K562 (cell line): Measurements from ENCODE around the gene GATC. TPM values are rescaled to one million over a fixed set of nuclear protein-coding genes. Genes with fewer than 3 reads are reported as not detected.

Experiments used
- ADNP ChIP-seq: fragments of 200-800 bp; sonication (Bioruptor generic); IDR thresholded peaks from 2 replicates; pipeline ENCODE4 v1.6.1; 2016; ENCODE audit warnings: missing genetic modification characterization, missing compliant biosample characterization
- ATF4 ChIP-seq: fragments of 450-650 bp; formaldehyde crosslinking; IDR thresholded peaks from 2 replicates; pipeline ENCODE4 v1.4.0; 2022; ENCODE audit warnings: mild to moderate bottlenecking, moderate library complexity
- ELF2 ChIP-seq: fragments of 250-450 bp; sonication (Bioruptor Pico); IDR thresholded peaks from 2 replicates; pipeline ENCODE4 v1.5.0; 2021; ENCODE audit warnings: mild to moderate bottlenecking
- ETV6 ChIP-seq, 3 experiments: fragments of 150-350 bp in 1 of 3; sonication (generic) in 1 of 3; formaldehyde crosslinking in 1 of 3; IDR thresholded peaks; 2 replicates each; pipeline versions ENCODE4 v1.6.1 to v1.8.0; 2014 to 2022; ENCODE audit warnings: borderline replicate concordance in 2 of 3, low read depth in 2 of 3, antibody characterized with exemption in 1 of 3, low read length in 1 of 3, mild to moderate bottlenecking in 1 of 3, missing genetic modification reagents in 1 of 3
- KDM5B ChIP-seq: fragments of 200-600 bp; sonication (generic); IDR thresholded peaks from 2 replicates; pipeline ENCODE4 v1.6.1; 2012; ENCODE audit warnings: low read depth, mild to moderate bottlenecking, moderate library complexity, low read length, control low read depth, inconsistent platforms; ENCODE audit not compliant: insufficient replicate concordance
- NRF1 ChIP-seq, 2 experiments: fragments of 450-650 bp; IDR thresholded peaks in 1 of 2; conservative IDR thresholded peaks in 1 of 2; 2 replicates each; pipeline ENCODE4 v1.6.1; 2014; ENCODE audit warnings: mild to moderate bottlenecking in 2 of 2
- SMARCE1 ChIP-seq: fragments of 450-650 bp; IDR thresholded peaks from 2 replicates; pipeline ENCODE4 v1.7.1; 2016; ENCODE audit warnings: mild to moderate bottlenecking
- SPI1 ChIP-seq: IDR thresholded peaks from 2 replicates; pipeline ENCODE4 v1.6.1; 2011; ENCODE audit warnings: low read depth, low read length, control low read depth, borderline replicate concordance
- YBX1 ChIP-seq: fragments of 450-650 bp; IDR thresholded peaks from 2 replicates; pipeline ENCODE4 v1.7.1; 2016; ENCODE audit warnings: mild to moderate bottlenecking
- ZC3H8 ChIP-seq: fragments of 450-650 bp; IDR thresholded peaks from 2 replicates; pipeline ENCODE4 v1.6.1; 2017
- ZNF778 ChIP-seq: fragments of 450-650 bp; formaldehyde crosslinking; IDR thresholded peaks from 2 replicates; pipeline ENCODE4 v1.4.0; 2020; ENCODE audit warnings: mild to moderate bottlenecking, moderate library complexity
- polyA plus RNA-seq, 8 experiments: library from polyadenylated mRNA; depleted of rRNA in 4 of 8; stranded (reverse) in 5 of 8; unstranded in 3 of 8; fragments of >200 nt; fragmentation: Nextera tagmentation in 2 of 8; fragmentation: Illumina TruSeq in 1 of 8; extraction: Ambion mirVana in 2 of 8; extraction: Trizol in 1 of 8; gene quantifications; 2 replicates each; pipeline versions ENCODE4 v1.2.1 to v1.2.3, GENCODE V29; 2011 to 2014; ENCODE audit warnings: inconsistent platforms in 1 of 8, missing spikeins in 1 of 8
- total RNA-seq, 7 experiments: library from RNA; depleted of rRNA in 6 of 7; stranded (reverse); fragments of >200 nt in 6 of 7; fragmentation: Illumina TruSeq in 2 of 7; extraction: Trizol in 2 of 7; gene quantifications; 2 replicates each; pipeline versions ENCODE4 v1.2.1 to v1.2.3, GENCODE V29; 2011 to 2021; ENCODE audit warnings: low replicate concordance in 1 of 7

The GATC gene
- total and polyA plus RNA-seq, 9 of the 15 experiments (the other 6 are each of a cell fraction or from before 2014, with no cell fraction given): 5.8 to 52.6 (median 28.2) TPM

GRCh38 chr12:120429368-120429767 lies 16.9 kb upstream of the GATC start (continued):
- TF ChIP-seq ATF4 (CRISPR knock-in tag) (no peak), YBX1 (no peak), KDM5B (no peak), SPI1 (no peak), ZNF778 (CRISPR knock-in tag) (no peak), ELF2 (CRISPR knock-in tag) (no peak), ZC3H8 (no peak), SMARCE1 (no peak), ADNP (tag) (no peak), ETV6 (IDR thresholded peaks at IDR 0.05; ENCODE audit: borderline replicate concordance in 1 of 2, low read depth in 2 of 2, low read length in 1 of 2) (no peak), ETV6 (CRISPR knock-in tag; IDR thresholded peaks at IDR 0.05; ENCODE audit: borderline replicate concordance) (no peak), NRF1 (conservative IDR thresholded peaks at IDR 0.05 in 1 of 2, IDR thresholded peaks at IDR 0.05 in 1 of 2) (no peak)
